CD14-positive monocyte (primary cell): ENCODE data around the gene CNOT6L. TPM values are rescaled to one million over a fixed set of nuclear protein-coding genes. Genes with fewer than 3 reads are reported as not detected.

Source experiments
- DNase-seq, 3 donors: peaks; one replicate each; pipeline ENCODE4 v3.0.0-alpha.2; 2011 to 2022
- H2AFZ ChIP-seq: 2 replicates; pipeline ENCODE4 v1.6.0; 2012; ENCODE audit warnings: mild to moderate bottlenecking, low read depth, low read length, inconsistent platforms; ENCODE audit not compliant: insufficient read depth, poor library complexity, severe bottlenecking
- H3K27ac ChIP-seq, 2 donors: 1 replicate in 1 of 2; 2 replicates in 1 of 2; pipeline ENCODE4 v1.5.1; 2012 to 2013; ENCODE audit warnings: low read length in 2 of 2, control low read depth in 1 of 2, inconsistent platforms in 1 of 2, low read depth in 1 of 2, mild to moderate bottlenecking in 1 of 2
- H3K27me3 ChIP-seq, 2 donors: one replicate each; pipeline versions ENCODE4 v1.6.0 to v1.6.1; 2011 to 2013; ENCODE audit warnings: low read length in 2 of 2; ENCODE audit not compliant: control insufficient read depth in 2 of 2, insufficient read depth in 2 of 2
- H3K36me3 ChIP-seq, 2 donors: replicated peaks in 1 of 2; 1 replicate in 1 of 2; 2 replicates in 1 of 2; pipeline versions ENCODE4 v1.5.1 to v1.6.1; 2012 to 2013; ENCODE audit warnings: low read length in 2 of 2, control low read depth in 1 of 2, inconsistent platforms in 1 of 2, mild to moderate bottlenecking in 1 of 2; ENCODE audit not compliant: insufficient read depth in 2 of 2, control insufficient read depth in 1 of 2
- H3K4me1 ChIP-seq, 2 donors: 1 replicate in 1 of 2; 2 replicates in 1 of 2; pipeline versions ENCODE4 v1.5.1 to v1.6.1; 2012 to 2013; ENCODE audit warnings: low read length in 2 of 2, control low read depth in 1 of 2, inconsistent platforms in 1 of 2, mild to moderate bottlenecking in 1 of 2, moderate library complexity in 1 of 2; ENCODE audit not compliant: insufficient read depth in 2 of 2, control insufficient read depth in 1 of 2
- H3K4me2 ChIP-seq: replicated peaks from 2 replicates; pipeline ENCODE3; 2012; ENCODE audit warnings: low read length, moderate library complexity, mild to moderate bottlenecking; ENCODE audit not compliant: poor library complexity, severe bottlenecking; ENCODE audit errors: extremely low read depth
- H3K4me3 ChIP-seq, 3 experiments: fragments of 200-600 bp in 1 of 3; sonication (generic) in 1 of 3; replicated peaks in 1 of 3; 1 replicate in 2 of 3; 2 replicates in 1 of 3; pipeline ENCODE4 v1.5.1; 2011 to 2013; ENCODE audit warnings: low read length in 3 of 3, mild to moderate bottlenecking in 3 of 3, control low read depth in 2 of 3, low read depth in 2 of 3, inconsistent platforms in 1 of 3, moderate library complexity in 1 of 3
- H3K79me2 ChIP-seq: 2 replicates; pipeline ENCODE4 v1.6.0; 2012; ENCODE audit warnings: mild to moderate bottlenecking, control low read depth, inconsistent platforms, low read length, moderate library complexity; ENCODE audit not compliant: insufficient read depth
- H3K9ac ChIP-seq: 2 replicates; pipeline ENCODE4 v1.6.0; 2017; ENCODE audit warnings: low read length, mild to moderate bottlenecking; ENCODE audit not compliant: insufficient read depth, poor library complexity, severe bottlenecking
- H3K9me3 ChIP-seq, 2 donors: replicated peaks in 1 of 2; 1 replicate in 1 of 2; 2 replicates in 1 of 2; pipeline versions ENCODE4 v1.5.1 to v1.6.1; 2012 to 2013; ENCODE audit warnings: low read length in 2 of 2, control low read depth in 1 of 2; ENCODE audit not compliant: control insufficient read depth in 1 of 2, insufficient read depth in 1 of 2
- H4K20me1 ChIP-seq: 2 replicates; pipeline ENCODE4 v1.6.0; 2012; ENCODE audit warnings: mild to moderate bottlenecking, low read length, control low read depth, moderate library complexity; ENCODE audit not compliant: insufficient read depth
- H3K27ac Mint-ChIP-seq, 7 donors: one replicate each; pipeline ENCODE4 v1.8.0; 2020; ENCODE audit warnings: mild to moderate bottlenecking in 7 of 7, mixed read lengths in 7 of 7, moderate library complexity in 6 of 7, inconsistent platforms in 2 of 7
- H3K27me3 Mint-ChIP-seq, 3 donors: one replicate each; pipeline ENCODE4 v1.8.0; 2021 to 2022; ENCODE audit warnings: low read depth in 3 of 3, mild to moderate bottlenecking in 3 of 3, mixed read lengths in 3 of 3, moderate library complexity in 3 of 3, inconsistent platforms in 1 of 3
- H3K36me3 Mint-ChIP-seq, 2 donors: one replicate each; pipeline ENCODE4 v1.8.0; 2020; ENCODE audit warnings: mixed read lengths in 2 of 2, inconsistent platforms in 1 of 2, mild to moderate bottlenecking in 1 of 2
- H3K4me1 Mint-ChIP-seq: one replicate; pipeline ENCODE4 v1.8.0; 2020; ENCODE audit warnings: mild to moderate bottlenecking, mixed read lengths
- H3K4me3 Mint-ChIP-seq, 2 donors: one replicate each; pipeline ENCODE4 v1.8.0; 2020; ENCODE audit warnings: mild to moderate bottlenecking in 2 of 2, mixed read lengths in 2 of 2, moderate library complexity in 1 of 2
- H3K9me3 Mint-ChIP-seq, 7 donors: one replicate each; pipeline ENCODE4 v1.8.0; 2020 to 2022; ENCODE audit warnings: mixed read lengths in 7 of 7, mild to moderate bottlenecking in 6 of 7, moderate library complexity in 6 of 7, inconsistent platforms in 2 of 7
- CTCF ChIP-seq: fragments of 200-600 bp; IDR thresholded peaks from one replicate; pipeline ENCODE4 v1.8.0; 2022; ENCODE audit warnings: antibody characterized with exemption, mild to moderate bottlenecking
- WGBS: methylation state at CpG from one replicate; pipeline ENCODE4 v1.1.5; 2013; ENCODE audit warnings: missing lambda C conversion rate; ENCODE audit not compliant: insufficient coverage; 5-methylcytosine and 5-hydroxymethylcytosine counted together
- intact Hi-C, 2 donors: fragments of 100-400 bp; cut with micrococcal nuclease; formaldehyde crosslinking; loops; one replicate each; pipeline versions ENCODE4 v1.15.0 to v1.15.1; 2023
- polyA plus RNA-seq, 3 donors: library from polyadenylated mRNA; depleted of rRNA in 1 of 3; unstranded in 2 of 3; stranded (reverse) in 1 of 3; fragments of 300-500 nt in 2 of 3; fragments of >200 nt in 1 of 3; fragmentation: Illumina TruSeq in 2 of 3; gene quantifications; 1 replicate in 2 of 3; 2 replicates in 1 of 3; pipeline ENCODE4 v1.2.3, GENCODE V29; 2012 to 2021

Gene CNOT6L
- polyA plus RNA-seq, 3 donors: 16.1 to 26.4 (median 26.3) TPM

- no peak overlapping the region for H3K9ac ChIP-seq
- H3K4me1 ChIP-seq: no peaks in the 10 kb centered on the region
- Mint-ChIP-seq H3K4me3 (no peak overlapping the region), H3K36me3 (peaks cover 43 to 46% of the 10 kb centered on the region in 2 donors), H3K27me3 (no peaks in the 10 kb centered on the region), H3K27ac (no peak overlapping the region), H3K9me3 (peaks cover 0 to 2% (median 0%) of the 10 kb centered on the region in 7 donors), H3K4me1 (peaks cover 5% of the 10 kb centered on the region)
- no peak overlapping the region for H3K27ac ChIP-seq
- no peak overlapping the region for H2AFZ ChIP-seq
- H3K9me3 ChIP-seq: no peaks in the 10 kb centered on the region
- intact Hi-C loops: no loop called here
- H4K20me1 ChIP-seq: peaks cover 5% of the 10 kb centered on the region
- H3K4me2 ChIP-seq: no peak overlapping the region
- H3K27me3 ChIP-seq: no peaks in the 10 kb centered on the region
- TF ChIP-seq CTCF: no peak
- peaks cover 60 to 78% of the 10 kb centered on the region in 2 donors for H3K36me3 ChIP-seq
- H3K79me2 ChIP-seq: no peaks in the 10 kb centered on the region
- DNase-seq: no peak
- H3K4me3 ChIP-seq: no peak overlapping the region
- no CpG with 5 or more reads among the region's 2 CpGs for WGBS
These were observed 77.1 kb downstream of the CNOT6L start for GRCh38 chr4:77742054-77742453.

GRCh38 chr4:77740480-77740879, 78.7 kb downstream of the CNOT6L start:
- H3K79me2 ChIP-seq: no peaks in the 10 kb centered on the region
- H2AFZ ChIP-seq: no peak overlapping the region
- no peak overlapping the region for H3K4me3 ChIP-seq
- Mint-ChIP-seq H3K27ac (no peak overlapping the region), H3K36me3 (peaks cover 34 to 39% of the 10 kb centered on the region in 2 donors), H3K4me1 (peaks cover 11% of the 10 kb centered on the region), H3K27me3 (no peaks in the 10 kb centered on the region), H3K9me3 (peaks cover 0 to 2% (median 0%) of the 10 kb centered on the region in 7 donors), H3K4me3 (no peak overlapping the region)
- no peaks in the 10 kb centered on the region for H3K9me3 ChIP-seq
- peaks cover 3% of the 10 kb centered on the region for H4K20me1 ChIP-seq
- no peak overlapping the region for H3K4me2 ChIP-seq
- no peaks in the 10 kb centered on the region for H3K27me3 ChIP-seq
- intact Hi-C loops: no loop called here
- TF ChIP-seq CTCF: no peak
- DNase-seq: no peak
- no peak overlapping the region for H3K27ac ChIP-seq
- H3K4me1 ChIP-seq: peaks cover 0 to 2% of the 10 kb centered on the region in 2 donors
- H3K36me3 ChIP-seq: peaks cover 52 to 62% of the 10 kb centered on the region in 2 donors
- WGBS: no CpG with 5 or more reads among the region's 4 CpGs
- no peak overlapping the region for H3K9ac ChIP-seq
